Liver (tissue), 9 donors: ENCODE data around the gene FBXO21. TPM values are rescaled to one million over a fixed set of nuclear protein-coding genes. Genes with fewer than 3 reads are reported as not detected.

Experiments used
- DNase-seq: peaks from one replicate; pipeline ENCODE4 v3.0.0-alpha.2; 2017; ENCODE audit warnings: low spot score
- H3K27ac ChIP-seq, 2 donors: one replicate each; pipeline ENCODE4 v1.7.0; 2013; ENCODE audit warnings: inconsistent platforms in 2 of 2, low read length in 2 of 2, control low read depth in 1 of 2, low read depth in 1 of 2, mild to moderate bottlenecking in 1 of 2
- H3K27me3 ChIP-seq, 4 donors: one replicate each; pipeline versions ENCODE4 v1.6.1 to v1.7.0; 2013; ENCODE audit warnings: low read length in 3 of 4, inconsistent platforms in 1 of 4, mild to moderate bottlenecking in 1 of 4, moderate library complexity in 1 of 4; ENCODE audit not compliant: control insufficient read depth in 4 of 4, insufficient read depth in 4 of 4
- H3K36me3 ChIP-seq, 4 donors: one replicate each; pipeline versions ENCODE4 v1.6.1 to v1.7.0; 2013; ENCODE audit warnings: low read length in 3 of 4, mild to moderate bottlenecking in 3 of 4, low read depth in 1 of 4, moderate library complexity in 1 of 4; ENCODE audit not compliant: control insufficient read depth in 4 of 4, insufficient read depth in 3 of 4
- H3K4me1 ChIP-seq, 4 donors: one replicate each; pipeline versions ENCODE4 v1.6.1 to v1.7.0; 2013; ENCODE audit warnings: low read length in 3 of 4, mild to moderate bottlenecking in 3 of 4, moderate library complexity in 1 of 4; ENCODE audit not compliant: control insufficient read depth in 4 of 4, insufficient read depth in 4 of 4
- H3K4me3 ChIP-seq, 3 donors: one replicate each; pipeline versions ENCODE4 v1.6.1 to v1.7.0; 2013; ENCODE audit warnings: low read length in 3 of 3, control low read depth in 1 of 3, low read depth in 1 of 3, mild to moderate bottlenecking in 1 of 3
- H3K9ac ChIP-seq, 2 donors: one replicate each; pipeline ENCODE4 v1.7.0; 2013; ENCODE audit warnings: low read length in 2 of 2, mild to moderate bottlenecking in 2 of 2, moderate library complexity in 2 of 2, control low read depth in 1 of 2, low read depth in 1 of 2
- H3K9me3 ChIP-seq, 4 donors: one replicate each; pipeline versions ENCODE4 v1.6.1 to v1.7.0; 2013; ENCODE audit warnings: low read length in 3 of 4; ENCODE audit not compliant: control insufficient read depth in 4 of 4
- EGR1 ChIP-seq, 2 donors: IDR thresholded peaks; 2 replicates each; pipeline ENCODE4 v1.6.1; 2016 to 2018; ENCODE audit warnings: antibody characterized with exemption in 2 of 2, low read depth in 2 of 2
- FOXA1 ChIP-seq: IDR thresholded peaks from 2 replicates; pipeline ENCODE4 v1.6.1; 2016; ENCODE audit warnings: antibody characterized with exemption
- FOXA2 ChIP-seq: IDR thresholded peaks from 2 replicates; pipeline ENCODE4 v1.6.1; 2016; ENCODE audit warnings: antibody characterized with exemption
- GABPA ChIP-seq, 2 donors: IDR thresholded peaks in 1 of 2; conservative IDR thresholded peaks in 1 of 2; 2 replicates each; pipeline ENCODE4 v1.6.1; 2016; ENCODE audit warnings: antibody characterized with exemption in 2 of 2, mild to moderate bottlenecking in 1 of 2, moderate library complexity in 1 of 2
- HNF4G ChIP-seq: IDR thresholded peaks from 2 replicates; pipeline ENCODE4 v1.6.1; 2016; ENCODE audit warnings: antibody characterized with exemption
- JUND ChIP-seq, 2 donors: IDR thresholded peaks; 2 replicates each; pipeline ENCODE4 v1.6.1; 2016; ENCODE audit warnings: antibody characterized with exemption in 2 of 2
- NR2F2 ChIP-seq: IDR thresholded peaks from 2 replicates; pipeline ENCODE4 v1.6.1; 2016; ENCODE audit warnings: antibody characterized with exemption
- RAD21 ChIP-seq, 2 donors: IDR thresholded peaks; 2 replicates each; pipeline ENCODE4 v1.6.1; 2016; ENCODE audit warnings: antibody characterized with exemption in 2 of 2, mild to moderate bottlenecking in 2 of 2
- SP1 ChIP-seq: IDR thresholded peaks from 2 replicates; pipeline ENCODE4 v1.6.1; 2018; ENCODE audit warnings: antibody characterized with exemption, mild to moderate bottlenecking
- YY1 ChIP-seq: IDR thresholded peaks from 2 replicates; pipeline ENCODE4 v1.6.1; 2016; ENCODE audit warnings: antibody characterized with exemption, mild to moderate bottlenecking
- WGBS: extraction: QIAGEN DNeasy Blood & Tissue Kit; methylation state at CpG from one replicate; pipeline ENCODE4 v1.1.7; 2013; 5-methylcytosine and 5-hydroxymethylcytosine counted together
- polyA plus RNA-seq, 2 donors: library from polyadenylated mRNA; stranded (reverse) in 1 of 2; unstranded in 1 of 2; fragments of 200-250 nt in 1 of 2; fragments of >200 nt in 1 of 2; fragmentation: Nextera tagmentation in 1 of 2; extraction: Ambion mirVana in 1 of 2; gene quantifications; one replicate each; pipeline versions ENCODE4 v1.2.1 to v1.2.3, GENCODE V29; 2013 to 2015
- total RNA-seq, 2 donors: library from RNA; depleted of rRNA; stranded (reverse); fragments of >200 nt; gene quantifications; one replicate each; pipeline ENCODE4 v1.2.3, GENCODE V29; 2014
- TF ChIP-seq, protein P1 (sequence below): IDR thresholded peaks from 2 replicates; pipeline ENCODE4 v1.6.1; 2016; ENCODE audit warnings: antibody characterized with exemption, mild to moderate bottlenecking
- TF ChIP-seq, protein P2 (sequence below): IDR thresholded peaks from 2 replicates; pipeline ENCODE4 v1.6.1; 2016; ENCODE audit warnings: antibody characterized with exemption
- TF ChIP-seq, protein P3 (sequence below): IDR thresholded peaks from 2 replicates; pipeline ENCODE4 v1.6.1; 2016; ENCODE audit warnings: antibody characterized with exemption
- TF ChIP-seq, protein P4 (sequence below): IDR thresholded peaks from 2 replicates; pipeline ENCODE4 v1.6.1; 2016; ENCODE audit warnings: antibody characterized with exemption
- TF ChIP-seq, protein P5 (sequence below): fragments of 150-350 bp; IDR thresholded peaks from 2 replicates; pipeline ENCODE4 v1.5.1; 2017; ENCODE audit warnings: improper control_type of control experiment, low read depth, low read length; ENCODE audit not compliant: missing input control
- donor health status: healthy.
- donor health status: healthy.
- donor health status: healthy.
- donor health status: healthy.
- donor health status: healthy.

The FBXO21 gene
- total and polyA plus RNA-seq, 4 donors = 12.9 to 54.4 (median 21.1) TPM

DNA sequence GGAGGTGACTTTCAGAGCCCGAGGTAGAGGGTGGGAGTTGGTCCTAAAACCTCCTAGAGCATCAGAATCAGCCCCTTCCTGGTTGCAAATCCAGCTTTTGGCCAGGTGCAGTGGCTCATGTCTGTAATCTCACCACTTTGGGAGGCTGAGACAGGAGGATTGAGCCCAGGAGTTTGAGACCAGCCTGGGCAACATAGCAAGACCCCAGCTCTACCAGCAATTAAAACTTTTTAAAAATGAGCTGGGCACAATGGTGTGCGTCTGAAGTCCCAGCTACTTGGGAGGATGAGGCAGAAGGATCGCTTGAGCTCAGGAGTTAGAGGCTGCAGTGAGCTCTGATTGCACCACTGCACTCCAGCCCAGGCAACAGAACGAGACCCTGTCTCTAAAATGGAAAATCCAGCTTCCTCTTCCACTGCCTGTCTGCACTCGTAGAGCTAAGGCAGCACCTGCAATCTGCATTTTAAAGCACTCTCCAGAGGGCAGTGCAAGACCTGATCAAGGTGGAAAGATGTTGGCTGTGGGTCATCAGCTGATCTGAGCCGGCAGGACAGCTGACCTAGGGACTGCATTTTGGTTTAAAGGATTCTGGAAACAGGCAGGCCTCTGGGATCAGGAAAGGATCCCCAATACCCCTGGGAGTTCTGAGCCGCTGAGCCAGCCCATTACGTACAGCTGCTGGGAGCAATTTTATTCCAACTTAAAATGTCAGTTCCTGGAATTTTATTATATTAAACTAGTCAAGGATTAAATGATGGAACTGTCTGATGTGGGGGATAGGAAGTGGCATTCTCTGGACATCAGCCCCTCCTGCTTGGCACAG is 89.2 kb downstream of the FBXO21 start:
- no peak overlapping the region for H3K4me3 ChIP-seq
- H3K4me1 ChIP-seq = peaks cover 0 to 12% (median 9%) of the 10 kb centered on the region in 4 donors
- 54% methylated on average over 8 of the region's 8 CpGs for WGBS
- no peak for DNase-seq
- peaks cover 0 to 16% (median 2%) of the 10 kb centered on the region in 4 donors for H3K27me3 ChIP-seq
- TF ChIP-seq, protein P1, sequence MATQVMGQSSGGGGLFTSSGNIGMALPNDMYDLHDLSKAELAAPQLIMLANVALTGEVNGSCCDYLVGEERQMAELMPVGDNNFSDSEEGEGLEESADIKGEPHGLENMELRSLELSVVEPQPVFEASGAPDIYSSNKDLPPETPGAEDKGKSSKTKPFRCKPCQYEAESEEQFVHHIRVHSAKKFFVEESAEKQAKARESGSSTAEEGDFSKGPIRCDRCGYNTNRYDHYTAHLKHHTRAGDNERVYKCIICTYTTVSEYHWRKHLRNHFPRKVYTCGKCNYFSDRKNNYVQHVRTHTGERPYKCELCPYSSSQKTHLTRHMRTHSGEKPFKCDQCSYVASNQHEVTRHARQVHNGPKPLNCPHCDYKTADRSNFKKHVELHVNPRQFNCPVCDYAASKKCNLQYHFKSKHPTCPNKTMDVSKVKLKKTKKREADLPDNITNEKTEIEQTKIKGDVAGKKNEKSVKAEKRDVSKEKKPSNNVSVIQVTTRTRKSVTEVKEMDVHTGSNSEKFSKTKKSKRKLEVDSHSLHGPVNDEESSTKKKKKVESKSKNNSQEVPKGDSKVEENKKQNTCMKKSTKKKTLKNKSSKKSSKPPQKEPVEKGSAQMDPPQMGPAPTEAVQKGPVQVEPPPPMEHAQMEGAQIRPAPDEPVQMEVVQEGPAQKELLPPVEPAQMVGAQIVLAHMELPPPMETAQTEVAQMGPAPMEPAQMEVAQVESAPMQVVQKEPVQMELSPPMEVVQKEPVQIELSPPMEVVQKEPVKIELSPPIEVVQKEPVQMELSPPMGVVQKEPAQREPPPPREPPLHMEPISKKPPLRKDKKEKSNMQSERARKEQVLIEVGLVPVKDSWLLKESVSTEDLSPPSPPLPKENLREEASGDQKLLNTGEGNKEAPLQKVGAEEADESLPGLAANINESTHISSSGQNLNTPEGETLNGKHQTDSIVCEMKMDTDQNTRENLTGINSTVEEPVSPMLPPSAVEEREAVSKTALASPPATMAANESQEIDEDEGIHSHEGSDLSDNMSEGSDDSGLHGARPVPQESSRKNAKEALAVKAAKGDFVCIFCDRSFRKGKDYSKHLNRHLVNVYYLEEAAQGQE = no peak
- TF ChIP-seq NR2F2 (no peak), HNF4G (no peak), EGR1 (IDR thresholded peaks at IDR 0.05; ENCODE audit: low read depth in 2 of 2) (no peak), FOXA1 (no peak), JUND (IDR thresholded peaks at IDR 0.05) (no peak), YY1 (no peak), GABPA (IDR thresholded peaks at IDR 0.05 in 1 of 2, conservative IDR thresholded peaks at IDR 0.05 in 1 of 2) (no peak), RAD21 (IDR thresholded peaks at IDR 0.05) (no peak)
- TF ChIP-seq, protein P2, sequence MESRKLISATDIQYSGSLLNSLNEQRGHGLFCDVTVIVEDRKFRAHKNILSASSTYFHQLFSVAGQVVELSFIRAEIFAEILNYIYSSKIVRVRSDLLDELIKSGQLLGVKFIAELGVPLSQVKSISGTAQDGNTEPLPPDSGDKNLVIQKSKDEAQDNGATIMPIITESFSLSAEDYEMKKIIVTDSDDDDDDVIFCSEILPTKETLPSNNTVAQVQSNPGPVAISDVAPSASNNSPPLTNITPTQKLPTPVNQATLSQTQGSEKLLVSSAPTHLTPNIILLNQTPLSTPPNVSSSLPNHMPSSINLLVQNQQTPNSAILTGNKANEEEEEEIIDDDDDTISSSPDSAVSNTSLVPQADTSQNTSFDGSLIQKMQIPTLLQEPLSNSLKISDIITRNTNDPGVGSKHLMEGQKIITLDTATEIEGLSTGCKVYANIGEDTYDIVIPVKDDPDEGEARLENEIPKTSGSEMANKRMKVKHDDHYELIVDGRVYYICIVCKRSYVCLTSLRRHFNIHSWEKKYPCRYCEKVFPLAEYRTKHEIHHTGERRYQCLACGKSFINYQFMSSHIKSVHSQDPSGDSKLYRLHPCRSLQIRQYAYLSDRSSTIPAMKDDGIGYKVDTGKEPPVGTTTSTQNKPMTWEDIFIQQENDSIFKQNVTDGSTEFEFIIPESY = no peak
- TF ChIP-seq, protein P3, sequence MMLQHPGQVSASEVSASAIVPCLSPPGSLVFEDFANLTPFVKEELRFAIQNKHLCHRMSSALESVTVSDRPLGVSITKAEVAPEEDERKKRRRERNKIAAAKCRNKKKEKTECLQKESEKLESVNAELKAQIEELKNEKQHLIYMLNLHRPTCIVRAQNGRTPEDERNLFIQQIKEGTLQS = no peak
- TF ChIP-seq, protein P4, sequence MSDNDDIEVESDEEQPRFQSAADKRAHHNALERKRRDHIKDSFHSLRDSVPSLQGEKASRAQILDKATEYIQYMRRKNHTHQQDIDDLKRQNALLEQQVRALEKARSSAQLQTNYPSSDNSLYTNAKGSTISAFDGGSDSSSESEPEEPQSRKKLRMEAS = no peak
- H3K36me3 ChIP-seq = no peaks in the 10 kb centered on the region
- H3K27ac ChIP-seq = no peak overlapping the region
- no peak overlapping the region for H3K9ac ChIP-seq
- no peaks in the 10 kb centered on the region for H3K9me3 ChIP-seq

DNA sequence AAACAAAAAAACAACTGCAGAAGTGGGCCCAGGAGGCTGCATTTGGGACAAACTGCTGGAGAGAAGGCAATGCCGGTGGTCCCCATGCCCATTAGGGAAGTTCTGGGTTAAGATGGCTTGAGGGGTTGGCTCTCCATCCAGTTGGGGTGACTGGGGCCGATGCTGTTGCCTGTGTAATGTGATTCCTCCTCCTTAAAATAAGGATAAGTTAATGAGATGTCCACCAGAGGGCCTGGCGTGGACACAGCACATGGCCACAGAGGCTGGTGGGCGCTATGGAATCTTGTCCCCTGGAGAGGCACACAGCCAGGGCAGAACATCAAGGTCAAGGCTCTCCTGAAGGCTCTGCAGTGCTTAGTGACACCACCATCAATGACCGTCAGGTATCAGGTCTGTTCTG is 90.0 kb downstream of the FBXO21 start:
- H3K27me3 ChIP-seq = peaks cover 0 to 16% (median 2%) of the 10 kb centered on the region in 4 donors
- no peak overlapping the region for H3K9ac ChIP-seq
- H3K4me1 ChIP-seq = peaks cover 0 to 12% (median 9%) of the 10 kb centered on the region in 4 donors
- peak in 1 of 2 donors; percentile 32 for TF ChIP-seq RAD21 (IDR thresholded peaks at IDR 0.05)
- no peak for TF ChIP-seq FOXA2
- TF ChIP-seq, protein P5, sequence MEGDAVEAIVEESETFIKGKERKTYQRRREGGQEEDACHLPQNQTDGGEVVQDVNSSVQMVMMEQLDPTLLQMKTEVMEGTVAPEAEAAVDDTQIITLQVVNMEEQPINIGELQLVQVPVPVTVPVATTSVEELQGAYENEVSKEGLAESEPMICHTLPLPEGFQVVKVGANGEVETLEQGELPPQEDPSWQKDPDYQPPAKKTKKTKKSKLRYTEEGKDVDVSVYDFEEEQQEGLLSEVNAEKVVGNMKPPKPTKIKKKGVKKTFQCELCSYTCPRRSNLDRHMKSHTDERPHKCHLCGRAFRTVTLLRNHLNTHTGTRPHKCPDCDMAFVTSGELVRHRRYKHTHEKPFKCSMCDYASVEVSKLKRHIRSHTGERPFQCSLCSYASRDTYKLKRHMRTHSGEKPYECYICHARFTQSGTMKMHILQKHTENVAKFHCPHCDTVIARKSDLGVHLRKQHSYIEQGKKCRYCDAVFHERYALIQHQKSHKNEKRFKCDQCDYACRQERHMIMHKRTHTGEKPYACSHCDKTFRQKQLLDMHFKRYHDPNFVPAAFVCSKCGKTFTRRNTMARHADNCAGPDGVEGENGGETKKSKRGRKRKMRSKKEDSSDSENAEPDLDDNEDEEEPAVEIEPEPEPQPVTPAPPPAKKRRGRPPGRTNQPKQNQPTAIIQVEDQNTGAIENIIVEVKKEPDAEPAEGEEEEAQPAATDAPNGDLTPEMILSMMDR = peak; percentile 19
- no peak for TF ChIP-seq SP1
- TF ChIP-seq GABPA (IDR thresholded peaks at IDR 0.05 in 1 of 2, conservative IDR thresholded peaks at IDR 0.05 in 1 of 2) = no peak
- no peak overlapping the region for H3K27ac ChIP-seq
- WGBS = 49% methylated on average over 5 of the region's 5 CpGs
- H3K36me3 ChIP-seq = no peaks in the 10 kb centered on the region
- H3K9me3 ChIP-seq = no peaks in the 10 kb centered on the region
- no peak overlapping the region for H3K4me3 ChIP-seq
- DNase-seq = no peak
